ENCODE data around the gene KLHDC7B.

- TF ChIP-seq ZNF274 (IDR thresholded peaks at IDR 0.05; ENCODE audit: low read depth, low read length), result no peak
- no peak for TF ChIP-seq YY1 (IDR thresholded peaks at IDR 0.05; ENCODE audit: insufficient read depth, insufficient read length)
- TF ChIP-seq SUZ12 (IDR thresholded peaks at IDR 0.05; ENCODE audit: extremely low read depth, insufficient read depth, insufficient read length), result no peak
Observed at GRCh38 chr22:50584106-50585096, 38.7 kb downstream of the KLHDC7B start.
